GM12874 (cell line): Measurements from ENCODE around the gene MEF2B.

Experiments used
- TF ChIP-seq, protein P1 (sequence below): IDR thresholded peaks from 2 replicates; pipeline ENCODE4 v1.5.1; 2011; ENCODE audit warnings: low read depth, mild to moderate bottlenecking, control low read depth, low read length, moderate library complexity; ENCODE audit not compliant: insufficient read depth

Gene MEF2B

DNA sequence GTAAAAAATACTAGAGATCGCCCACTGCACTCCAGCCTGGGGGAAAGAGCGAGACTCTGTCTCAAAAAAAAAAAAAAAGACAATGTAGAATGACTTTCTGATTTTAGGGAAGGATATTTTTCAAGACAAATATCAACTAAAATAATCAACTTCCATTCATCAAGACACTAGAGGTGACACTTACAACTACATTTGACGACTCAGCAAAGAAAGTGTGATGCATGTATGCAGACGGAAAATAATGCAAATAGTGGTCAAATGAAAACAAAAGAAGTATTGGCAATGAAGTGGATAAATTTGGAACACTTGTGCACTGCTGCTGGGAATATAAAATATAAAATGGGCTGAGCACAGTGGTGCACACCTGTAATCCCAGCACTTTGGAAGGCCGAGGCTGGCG lies 44.0 kb downstream of the MEF2B start:
- TF ChIP-seq, protein P1, sequence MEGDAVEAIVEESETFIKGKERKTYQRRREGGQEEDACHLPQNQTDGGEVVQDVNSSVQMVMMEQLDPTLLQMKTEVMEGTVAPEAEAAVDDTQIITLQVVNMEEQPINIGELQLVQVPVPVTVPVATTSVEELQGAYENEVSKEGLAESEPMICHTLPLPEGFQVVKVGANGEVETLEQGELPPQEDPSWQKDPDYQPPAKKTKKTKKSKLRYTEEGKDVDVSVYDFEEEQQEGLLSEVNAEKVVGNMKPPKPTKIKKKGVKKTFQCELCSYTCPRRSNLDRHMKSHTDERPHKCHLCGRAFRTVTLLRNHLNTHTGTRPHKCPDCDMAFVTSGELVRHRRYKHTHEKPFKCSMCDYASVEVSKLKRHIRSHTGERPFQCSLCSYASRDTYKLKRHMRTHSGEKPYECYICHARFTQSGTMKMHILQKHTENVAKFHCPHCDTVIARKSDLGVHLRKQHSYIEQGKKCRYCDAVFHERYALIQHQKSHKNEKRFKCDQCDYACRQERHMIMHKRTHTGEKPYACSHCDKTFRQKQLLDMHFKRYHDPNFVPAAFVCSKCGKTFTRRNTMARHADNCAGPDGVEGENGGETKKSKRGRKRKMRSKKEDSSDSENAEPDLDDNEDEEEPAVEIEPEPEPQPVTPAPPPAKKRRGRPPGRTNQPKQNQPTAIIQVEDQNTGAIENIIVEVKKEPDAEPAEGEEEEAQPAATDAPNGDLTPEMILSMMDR: no peak

DNA sequence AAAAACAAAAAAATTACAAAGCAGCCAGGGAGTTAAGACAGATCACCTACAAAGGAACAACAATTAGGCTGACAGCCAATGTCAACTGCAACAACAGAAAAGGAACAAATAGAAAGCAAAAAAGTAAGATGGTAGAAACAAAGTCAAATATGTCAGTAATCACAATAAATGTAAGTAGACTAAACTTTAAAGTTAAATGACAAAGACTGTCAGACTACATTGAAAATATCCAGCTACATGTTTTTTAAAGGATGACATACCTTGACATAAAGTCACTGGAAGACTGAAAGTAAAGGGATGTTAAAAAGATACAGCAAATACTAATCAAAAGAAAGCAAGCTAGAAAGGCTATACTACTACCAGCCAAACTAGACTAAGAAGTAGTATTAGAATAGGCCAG lies 46.7 kb downstream of the MEF2B start:
- TF ChIP-seq, protein P1: no peak

DNA sequence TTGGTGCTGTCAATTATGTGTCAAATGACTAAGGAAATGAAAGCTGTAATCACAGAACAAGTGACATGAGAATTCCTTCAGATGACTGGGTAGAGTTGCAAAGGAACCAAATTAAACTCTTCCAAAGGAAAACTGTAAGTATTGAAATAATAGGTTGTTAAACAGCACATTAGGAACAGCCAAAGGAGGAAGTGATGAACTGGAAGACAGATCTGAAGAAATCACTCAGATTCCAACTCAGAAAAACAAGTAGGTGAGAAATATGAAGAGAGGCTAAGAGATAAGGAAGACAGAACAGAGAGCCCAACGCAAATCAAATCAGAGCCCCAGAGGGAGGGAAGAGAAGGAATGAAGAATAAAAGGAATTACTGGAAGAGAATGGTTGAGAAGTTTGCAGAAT lies 47.2 kb downstream of the MEF2B start:
- TF ChIP-seq, protein P1: no peak

DNA sequence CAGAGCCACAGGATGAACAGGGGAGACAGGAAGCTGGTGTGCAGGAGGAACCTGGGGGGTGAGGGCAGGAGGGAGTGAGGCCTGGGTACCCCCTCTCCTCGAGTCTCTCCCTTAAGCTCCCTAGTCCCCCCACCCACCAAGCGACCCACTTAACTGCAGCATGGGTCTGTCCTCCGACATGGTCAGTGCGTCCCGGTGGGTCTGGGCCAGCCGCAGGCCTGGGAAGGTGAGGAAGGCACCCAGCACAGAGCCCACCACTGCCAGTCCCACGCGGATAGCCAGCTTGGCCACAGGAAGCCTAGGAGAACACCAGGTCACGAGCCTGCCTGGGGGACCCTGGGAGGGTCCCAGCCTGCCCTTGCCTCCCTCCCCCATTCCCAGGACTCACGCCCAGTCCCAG lies 48.7 kb downstream of the MEF2B start:
- TF ChIP-seq, protein P1: no peak

DNA sequence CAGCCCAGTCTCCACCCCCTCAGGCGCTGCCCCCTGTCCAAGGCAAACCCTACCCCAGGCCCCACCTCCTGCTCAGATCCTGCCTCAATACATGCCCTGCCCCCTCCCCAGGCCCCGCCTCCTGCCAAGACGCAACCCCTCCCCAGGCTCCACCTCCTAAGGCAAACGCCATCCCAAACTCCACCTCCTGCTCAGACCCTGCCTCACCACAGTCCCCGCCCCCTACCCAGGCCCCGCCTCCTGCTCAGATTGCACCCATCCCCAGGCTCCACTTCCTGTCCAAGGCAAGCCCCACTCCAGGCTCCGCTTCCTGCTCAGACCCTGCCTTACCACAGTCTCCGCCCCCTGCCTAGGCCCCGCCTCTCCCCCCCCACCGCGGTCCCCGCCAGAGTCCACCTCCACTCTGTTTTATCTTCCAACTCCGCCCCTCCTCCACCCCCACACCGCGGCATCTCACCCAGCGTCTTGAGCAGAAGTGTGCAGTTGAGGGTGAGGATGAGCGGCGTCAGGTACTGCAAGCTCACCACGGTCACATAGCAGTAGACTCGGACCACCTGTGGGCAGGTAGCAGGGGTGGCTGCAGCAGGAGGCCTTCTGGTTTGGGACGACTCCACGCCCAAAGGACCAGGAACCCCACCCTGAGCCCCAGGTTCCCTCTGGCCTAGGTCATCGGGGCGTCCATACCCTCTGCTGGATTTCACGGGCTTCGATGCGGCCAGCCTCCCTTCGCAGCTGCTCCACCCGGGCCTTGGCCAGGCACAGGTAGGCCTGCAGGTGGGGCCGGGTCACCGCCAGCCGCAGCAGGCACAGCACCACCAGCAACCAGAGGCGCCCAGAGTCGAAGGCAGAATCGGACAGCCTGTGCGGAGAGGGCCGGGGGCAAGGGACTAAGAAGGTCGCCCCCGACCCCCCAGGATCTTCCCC lies 49.5 kb downstream of the MEF2B start:
- TF ChIP-seq, protein P1: no peak

DNA sequence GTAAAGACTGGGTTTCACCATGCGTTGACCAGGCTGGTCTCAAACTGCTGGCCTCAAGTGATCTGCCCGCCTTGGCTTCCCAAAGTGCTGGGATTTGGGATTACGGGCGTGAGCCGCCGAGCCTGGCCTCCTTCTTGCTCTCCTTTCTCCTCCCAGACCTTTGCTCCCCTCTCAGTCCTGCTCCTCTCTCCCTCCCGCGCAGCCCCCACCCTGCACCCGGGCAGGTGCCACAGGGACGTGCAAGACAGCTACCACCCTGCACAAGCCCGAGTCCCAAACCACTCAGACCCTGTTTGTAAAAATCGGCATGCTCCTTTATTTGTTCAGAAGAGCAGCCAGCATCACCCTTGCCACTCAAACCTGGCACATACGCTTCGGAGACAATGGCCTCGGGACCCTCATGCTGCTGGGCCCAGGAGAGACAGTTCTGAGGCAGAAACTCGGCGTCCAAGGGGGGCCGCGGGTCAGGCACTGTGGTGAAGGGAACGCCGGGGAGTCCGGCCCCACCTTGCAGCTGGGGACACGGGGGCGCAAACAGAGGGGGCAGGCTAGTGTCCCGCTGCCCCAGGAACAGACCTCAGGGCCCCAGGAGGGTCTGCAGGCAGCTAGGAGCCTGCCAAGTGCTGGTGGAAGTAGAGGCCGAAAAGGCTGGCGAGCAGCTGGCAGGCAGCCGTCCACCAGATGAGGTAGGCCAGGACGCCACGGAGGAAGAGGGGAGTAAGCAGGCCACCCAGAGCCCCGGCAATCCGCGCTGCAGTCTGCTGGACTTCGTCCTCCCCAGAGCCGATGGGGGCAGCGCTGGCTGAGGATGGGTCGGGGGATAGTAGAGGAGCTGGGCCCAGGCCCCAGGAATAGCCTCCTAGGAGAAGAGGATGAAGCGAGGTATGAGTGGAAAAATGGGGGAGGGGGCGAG lies 50.5 kb downstream of the MEF2B start:
- TF ChIP-seq, protein P1: no peak

DNA sequence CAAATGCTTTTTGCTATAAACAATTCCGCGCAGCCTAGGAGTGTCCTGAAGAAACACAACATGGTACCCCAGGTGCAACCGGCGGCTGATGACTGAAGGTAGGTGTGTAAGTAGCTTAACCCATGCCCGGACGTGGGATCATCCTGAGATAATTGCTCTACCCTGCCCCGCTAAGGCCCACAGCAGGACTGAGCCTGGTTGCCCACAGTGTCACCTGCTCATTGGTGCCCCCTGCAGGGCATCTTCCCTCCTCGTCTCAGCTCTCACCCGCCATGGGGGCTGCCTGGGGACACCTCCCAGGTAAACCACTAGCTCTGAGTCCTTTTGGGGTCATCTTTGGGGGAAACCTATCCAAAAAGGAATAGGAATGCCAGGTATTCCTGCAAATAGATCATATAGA lies 54.1 kb downstream of the MEF2B start:
- TF ChIP-seq, protein P1: peak; percentile 78
